ENCODE results near the gene CRTC3. TPM values are rescaled to one million over a fixed set of nuclear protein-coding genes. Genes with fewer than 3 reads are reported as not detected.

CRTC3 gene
- total RNA-seq, 2 donors from 2014 or later = 10.5 to 13.0 TPM

DNA sequence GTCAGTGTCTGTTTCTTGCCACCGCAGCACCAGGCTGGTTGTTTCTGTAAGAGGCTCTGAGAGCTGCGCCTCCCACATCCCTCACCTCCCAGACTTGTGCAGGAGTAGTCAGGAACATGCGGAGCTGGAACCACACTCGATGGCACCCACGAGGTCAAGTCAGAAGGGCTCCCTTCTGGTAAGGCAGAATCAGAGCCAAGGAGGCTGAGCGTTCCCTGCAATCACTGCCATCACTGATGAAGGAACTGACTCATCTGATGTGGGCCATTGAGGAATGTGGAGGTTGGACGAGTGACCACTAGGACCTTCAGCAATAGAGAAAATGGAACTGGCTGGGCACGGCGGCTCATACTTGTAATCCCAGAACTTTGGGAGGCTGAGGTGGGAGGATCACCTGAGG lies 151.8 kb downstream of the CRTC3 start:
- intact Hi-C loops (cut with DNase I) = no loop called here
- WGBS, 2 donors = 84 to 87% methylated on average over 9 of the region's 9 CpGs
- peak overlapping the region in 1 of 4 donors; percentile 46 for H3K27ac ChIP-seq

DNA sequence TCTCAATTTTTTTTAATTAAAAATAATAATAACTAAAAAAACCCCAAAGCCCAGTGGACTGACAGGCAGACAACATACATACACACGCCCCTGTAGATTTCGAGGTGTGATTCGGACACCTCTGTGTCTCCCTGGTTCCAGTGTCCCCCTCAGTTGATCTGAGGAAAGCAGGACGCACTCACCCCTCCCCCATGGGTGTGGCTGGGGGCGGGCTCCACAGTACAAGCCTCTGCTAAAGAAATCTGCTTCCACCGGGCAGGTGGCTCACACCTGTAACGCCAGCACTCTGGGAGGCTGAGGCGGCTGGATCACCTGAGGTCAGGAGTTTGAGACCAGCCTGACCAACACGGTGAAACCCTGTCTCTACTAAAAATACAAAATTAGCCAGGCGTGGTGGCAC lies 153.6 kb downstream of the CRTC3 start:
- no peak for ATAC-seq
- 75 to 81% methylated on average over 5 to 10 of the region's 10 CpGs for WGBS, 2 donors
- intact Hi-C loops (cut with DNase I) = no loop called here

More for the DNA sequence above, 151.8 kb downstream of the CRTC3 start:
- Histone ChIP-seq H3K4me1 (no peaks in the 10 kb centered on the region), H3K4me3 (no peak overlapping the region), H3K36me3 (replicated peaks in 1 of 2; ENCODE audit: insufficient read depth in 1 of 2, low read depth in 2 of 2) (no peaks in the 10 kb centered on the region), H3K27me3 (no peaks in the 10 kb centered on the region), H3K9me3 (no peaks in the 10 kb centered on the region)
- DNase-seq = peak in 1 of 4 donors; percentile 27
- TF ChIP-seq, protein P1, sequence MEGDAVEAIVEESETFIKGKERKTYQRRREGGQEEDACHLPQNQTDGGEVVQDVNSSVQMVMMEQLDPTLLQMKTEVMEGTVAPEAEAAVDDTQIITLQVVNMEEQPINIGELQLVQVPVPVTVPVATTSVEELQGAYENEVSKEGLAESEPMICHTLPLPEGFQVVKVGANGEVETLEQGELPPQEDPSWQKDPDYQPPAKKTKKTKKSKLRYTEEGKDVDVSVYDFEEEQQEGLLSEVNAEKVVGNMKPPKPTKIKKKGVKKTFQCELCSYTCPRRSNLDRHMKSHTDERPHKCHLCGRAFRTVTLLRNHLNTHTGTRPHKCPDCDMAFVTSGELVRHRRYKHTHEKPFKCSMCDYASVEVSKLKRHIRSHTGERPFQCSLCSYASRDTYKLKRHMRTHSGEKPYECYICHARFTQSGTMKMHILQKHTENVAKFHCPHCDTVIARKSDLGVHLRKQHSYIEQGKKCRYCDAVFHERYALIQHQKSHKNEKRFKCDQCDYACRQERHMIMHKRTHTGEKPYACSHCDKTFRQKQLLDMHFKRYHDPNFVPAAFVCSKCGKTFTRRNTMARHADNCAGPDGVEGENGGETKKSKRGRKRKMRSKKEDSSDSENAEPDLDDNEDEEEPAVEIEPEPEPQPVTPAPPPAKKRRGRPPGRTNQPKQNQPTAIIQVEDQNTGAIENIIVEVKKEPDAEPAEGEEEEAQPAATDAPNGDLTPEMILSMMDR (IDR thresholded peaks at IDR 0.05) = no peak
- TF ChIP-seq POLR2A (IDR thresholded peaks at IDR 0.05) = no peak
- peak; percentile 27 for ATAC-seq

DNA sequence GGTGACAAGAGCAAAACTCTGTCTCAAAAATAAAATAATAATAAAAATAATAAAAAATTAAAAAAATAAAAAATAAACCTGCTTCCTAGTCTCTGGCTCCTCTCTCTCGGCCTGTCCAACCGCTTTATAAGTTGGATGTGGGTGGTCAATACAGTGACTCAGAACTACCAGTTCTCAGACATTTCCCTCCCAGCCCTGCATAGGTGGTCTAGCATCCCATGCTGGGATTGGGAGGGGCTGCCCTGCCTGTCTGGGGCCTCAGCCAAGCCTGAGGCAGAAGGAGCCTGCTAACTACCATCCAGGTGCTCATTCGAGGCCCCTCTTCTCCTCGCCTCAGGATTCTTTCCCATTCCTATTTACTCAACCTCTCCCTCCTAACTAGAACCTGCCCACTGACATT lies 154.2 kb downstream of the CRTC3 start:
- no peaks in the 10 kb centered on the region for H3K36me3 ChIP-seq (replicated peaks in 1 of 2; ENCODE audit: insufficient read depth in 1 of 2, low read depth in 2 of 2)
- TF ChIP-seq POLR2A (IDR thresholded peaks at IDR 0.05) = no peak
- TF ChIP-seq, protein P1 (IDR thresholded peaks at IDR 0.05) = no peak
- no peaks in the 10 kb centered on the region for H3K9me3 ChIP-seq
- no peak overlapping the region for H3K27ac ChIP-seq
- ATAC-seq = no peak
- no peak overlapping the region for H3K4me3 ChIP-seq
- 85 to 86% methylated on average over 4 of the region's 4 CpGs for WGBS, 2 donors
- no peak for DNase-seq
- intact Hi-C loops (cut with DNase I) = no loop called here
- H3K4me1 ChIP-seq = no peaks in the 10 kb centered on the region
- no peaks in the 10 kb centered on the region for H3K27me3 ChIP-seq

More for the DNA sequence above, 153.6 kb downstream of the CRTC3 start:
- TF ChIP-seq, protein P1 (IDR thresholded peaks at IDR 0.05) = no peak
- no peak for TF ChIP-seq POLR2A (IDR thresholded peaks at IDR 0.05)
- H3K36me3 ChIP-seq (replicated peaks in 1 of 2; ENCODE audit: insufficient read depth in 1 of 2, low read depth in 2 of 2) = no peaks in the 10 kb centered on the region
- H3K9me3 ChIP-seq = no peaks in the 10 kb centered on the region
- no peak overlapping the region for H3K27ac ChIP-seq
- no peak for DNase-seq
- no peak overlapping the region for H3K4me3 ChIP-seq
- H3K4me1 ChIP-seq = no peaks in the 10 kb centered on the region
- H3K27me3 ChIP-seq = no peaks in the 10 kb centered on the region

DNA sequence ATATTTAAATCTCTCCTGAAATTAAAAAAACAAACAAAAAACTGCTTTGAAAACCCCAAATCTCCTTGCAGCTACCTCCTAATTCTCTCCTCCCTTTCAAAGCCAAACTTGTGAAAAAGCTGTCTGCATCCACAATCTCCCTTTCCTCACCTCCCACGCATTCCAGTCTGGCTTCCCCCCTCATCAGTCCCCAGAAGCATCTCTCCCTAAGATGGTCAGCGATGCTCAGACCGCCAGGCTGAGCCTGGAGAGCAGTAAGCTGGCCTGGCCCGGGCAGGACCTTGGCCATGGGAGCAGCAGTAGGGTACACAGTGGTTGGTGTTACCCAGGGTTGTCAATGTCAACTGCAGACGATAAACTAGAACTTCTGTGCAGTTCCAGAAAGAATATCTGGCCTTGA lies 154.6 kb downstream of the CRTC3 start:
- Histone ChIP-seq H3K27me3 (no peaks in the 10 kb centered on the region), H3K4me3 (no peak overlapping the region), H3K9me3 (no peaks in the 10 kb centered on the region), H3K36me3 (replicated peaks in 1 of 2; ENCODE audit: insufficient read depth in 1 of 2, low read depth in 2 of 2) (no peaks in the 10 kb centered on the region), H3K4me1 (no peaks in the 10 kb centered on the region), H3K27ac (no peak overlapping the region)
- WGBS, 2 donors = 71% methylated on average over 5 of the region's 5 CpGs
- intact Hi-C loops (cut with DNase I) = no loop called here
- no peak for TF ChIP-seq POLR2A (IDR thresholded peaks at IDR 0.05)
- TF ChIP-seq, protein P1 (IDR thresholded peaks at IDR 0.05) = no peak
- no peak for ATAC-seq
- DNase-seq = no peak

DNA sequence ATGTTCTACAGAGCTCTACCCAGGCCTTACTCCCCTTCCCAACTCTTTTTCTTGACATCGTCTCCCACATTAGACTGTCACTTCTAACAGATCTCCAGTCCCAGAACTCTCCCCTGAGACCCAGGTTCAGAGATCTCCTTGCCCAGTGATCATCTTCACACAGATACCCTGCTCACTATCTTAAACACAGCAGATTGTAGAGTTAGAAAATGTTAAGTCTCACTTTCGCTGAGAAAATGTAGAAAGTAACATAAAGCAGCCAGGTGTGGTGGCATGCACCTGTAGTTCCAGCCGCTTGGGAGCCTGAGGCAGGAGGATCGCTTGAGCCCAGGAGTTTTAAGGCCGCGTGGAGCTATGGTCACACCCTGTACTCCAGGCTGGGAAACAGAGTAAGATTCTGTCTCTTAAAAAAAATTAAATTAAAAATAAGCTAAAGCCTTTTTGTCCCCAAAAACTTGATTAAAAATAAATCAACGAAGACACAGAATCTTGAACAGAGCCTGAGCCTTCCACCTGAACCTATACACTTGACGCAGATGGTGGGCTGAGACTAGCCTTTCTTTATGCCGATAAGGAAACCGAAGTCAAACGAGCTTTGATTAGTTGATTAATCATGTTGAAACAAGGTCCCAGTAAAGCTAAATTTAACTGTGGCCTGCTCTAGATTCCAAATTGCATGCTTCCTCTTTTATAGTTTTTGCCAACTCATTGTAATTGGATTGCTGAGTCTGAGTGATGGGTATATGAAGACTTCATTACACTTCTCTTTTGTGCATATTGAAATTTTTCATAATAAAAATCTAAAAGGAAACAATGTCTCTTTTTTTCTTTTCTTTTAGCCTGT lies 156.1 kb downstream of the CRTC3 start:
- 67 to 74% methylated on average over 11 of the region's 11 CpGs for WGBS, 2 donors
- no peak for ATAC-seq
- H3K36me3 ChIP-seq (replicated peaks in 1 of 2; ENCODE audit: insufficient read depth in 1 of 2, low read depth in 2 of 2) = no peaks in the 10 kb centered on the region

More for the DNA sequence above, 156.1 kb downstream of the CRTC3 start:
- Histone ChIP-seq H3K4me3 (no peak overlapping the region), H3K27me3 (no peaks in the 10 kb centered on the region), H3K27ac (no peak overlapping the region), H3K9me3 (no peaks in the 10 kb centered on the region), H3K4me1 (no peaks in the 10 kb centered on the region)
- intact Hi-C loops (cut with DNase I) = no loop called here
- no peak for DNase-seq
- TF ChIP-seq, protein P1 (IDR thresholded peaks at IDR 0.05) = no peak
- no peak for TF ChIP-seq POLR2A (IDR thresholded peaks at IDR 0.05)
